ENCODE data around the gene STN1.

The STN1 gene

GRCh38 chr10:103919648-103920025 lies 1.7 kb upstream of the STN1 start:
- Histone ChIP-seq H3K27ac (ENCODE audit: low read depth, low read length) (no peak overlapping the region), H3K9ac (ENCODE audit: low read depth in 1 of 2, low read length in 2 of 2) (no peak overlapping the region), H3K4me1 (ENCODE audit: control insufficient read depth in 1 of 2, insufficient read depth in 2 of 2, low read length in 2 of 2) (peaks cover 30 to 39% of the 10 kb centered on the region in 2 donors), H3K36me3 (ENCODE audit: control insufficient read depth in 1 of 2, insufficient read depth in 2 of 2, low read length in 2 of 2) (no peaks in the 10 kb centered on the region), H3K4me3 (ENCODE audit: low read depth in 1 of 2, low read length in 2 of 2) (no peak overlapping the region), H3K9me3 (ENCODE audit: control insufficient read depth in 1 of 2, low read length in 2 of 2) (peaks cover 6% of the 10 kb centered on the region in 2 donors), H3K27me3 (ENCODE audit: control insufficient read depth in 1 of 2, insufficient read depth in 2 of 2, low read length in 2 of 2) (no peaks in the 10 kb centered on the region)

GRCh38 chr10:103917302-103918052 lies 507 bp downstream of the STN1 start:
- H3K9me3 ChIP-seq (ENCODE audit: control insufficient read depth in 1 of 2, low read length in 2 of 2): peaks cover 6% of the 10 kb centered on the region in 2 donors
- H3K4me3 ChIP-seq (ENCODE audit: low read depth in 1 of 2, low read length in 2 of 2): peak overlapping the region; percentile 96 to 99
- H3K9ac ChIP-seq (ENCODE audit: low read depth in 1 of 2, low read length in 2 of 2): peak overlapping the region; percentile 97 to 99
- peaks cover 30 to 39% of the 10 kb centered on the region in 2 donors for H3K4me1 ChIP-seq (ENCODE audit: control insufficient read depth in 1 of 2, insufficient read depth in 2 of 2, low read length in 2 of 2)
- H3K36me3 ChIP-seq (ENCODE audit: control insufficient read depth in 1 of 2, insufficient read depth in 2 of 2, low read length in 2 of 2): no peaks in the 10 kb centered on the region
- H3K27me3 ChIP-seq (ENCODE audit: control insufficient read depth in 1 of 2, insufficient read depth in 2 of 2, low read length in 2 of 2): no peaks in the 10 kb centered on the region
- peak overlapping the region; percentile 97 for H3K27ac ChIP-seq (ENCODE audit: low read depth, low read length)

GRCh38 chr10:103916876-103917275 lies 1.1 kb downstream of the STN1 start:
- H3K27ac ChIP-seq (ENCODE audit: low read depth, low read length): no peak overlapping the region
- peak overlapping the region; percentile 56 to 99 for H3K9ac ChIP-seq (ENCODE audit: low read depth in 1 of 2, low read length in 2 of 2)
- H3K4me1 ChIP-seq (ENCODE audit: control insufficient read depth in 1 of 2, insufficient read depth in 2 of 2, low read length in 2 of 2): peaks cover 30 to 37% of the 10 kb centered on the region in 2 donors
- H3K9me3 ChIP-seq (ENCODE audit: control insufficient read depth in 1 of 2, low read length in 2 of 2): peaks cover 6% of the 10 kb centered on the region in 2 donors
- H3K4me3 ChIP-seq (ENCODE audit: low read depth in 1 of 2, low read length in 2 of 2): peak overlapping the region; percentile 96 to 99
- H3K27me3 ChIP-seq (ENCODE audit: control insufficient read depth in 1 of 2, insufficient read depth in 2 of 2, low read length in 2 of 2): no peaks in the 10 kb centered on the region
- peaks cover 0 to 3% of the 10 kb centered on the region in 2 donors for H3K36me3 ChIP-seq (ENCODE audit: control insufficient read depth in 1 of 2, insufficient read depth in 2 of 2, low read length in 2 of 2)

GRCh38 chr10:103916254-103916653 lies 1.7 kb downstream of the STN1 start:
- peaks cover 30 to 32% of the 10 kb centered on the region in 2 donors for H3K4me1 ChIP-seq (ENCODE audit: control insufficient read depth in 1 of 2, insufficient read depth in 2 of 2, low read length in 2 of 2)
- H3K36me3 ChIP-seq (ENCODE audit: control insufficient read depth in 1 of 2, insufficient read depth in 2 of 2, low read length in 2 of 2): peaks cover 0 to 3% of the 10 kb centered on the region in 2 donors
- peak overlapping the region; percentile 41 to 96 for H3K4me3 ChIP-seq (ENCODE audit: low read depth in 1 of 2, low read length in 2 of 2)
- peak overlapping the region; percentile 1 to 99 for H3K9ac ChIP-seq (ENCODE audit: low read depth in 1 of 2, low read length in 2 of 2)
- H3K27me3 ChIP-seq (ENCODE audit: control insufficient read depth in 1 of 2, insufficient read depth in 2 of 2, low read length in 2 of 2): no peaks in the 10 kb centered on the region
- peaks cover 6% of the 10 kb centered on the region in 2 donors for H3K9me3 ChIP-seq (ENCODE audit: control insufficient read depth in 1 of 2, low read length in 2 of 2)
- H3K27ac ChIP-seq (ENCODE audit: low read depth, low read length): peak overlapping the region; percentile 55

GRCh38 chr10:103915796-103916195 lies 2.2 kb downstream of the STN1 start:
- peak overlapping the region in 1 of 2 donors; percentile 5 for H3K9ac ChIP-seq (ENCODE audit: low read depth in 1 of 2, low read length in 2 of 2)
- H3K27ac ChIP-seq (ENCODE audit: low read depth, low read length): peak overlapping the region; percentile 55
- H3K27me3 ChIP-seq (ENCODE audit: control insufficient read depth in 1 of 2, insufficient read depth in 2 of 2, low read length in 2 of 2): no peaks in the 10 kb centered on the region
- H3K36me3 ChIP-seq (ENCODE audit: control insufficient read depth in 1 of 2, insufficient read depth in 2 of 2, low read length in 2 of 2): peaks cover 0 to 3% of the 10 kb centered on the region in 2 donors
- H3K9me3 ChIP-seq (ENCODE audit: control insufficient read depth in 1 of 2, low read length in 2 of 2): peaks cover 6% of the 10 kb centered on the region in 2 donors
- peaks cover 30 to 32% of the 10 kb centered on the region in 2 donors for H3K4me1 ChIP-seq (ENCODE audit: control insufficient read depth in 1 of 2, insufficient read depth in 2 of 2, low read length in 2 of 2)
- H3K4me3 ChIP-seq (ENCODE audit: low read depth in 1 of 2, low read length in 2 of 2): peak overlapping the region; percentile 41 to 96

- Histone ChIP-seq H3K27me3 (ENCODE audit: control insufficient read depth in 1 of 2, insufficient read depth in 2 of 2, low read length in 2 of 2) (no peaks in the 10 kb centered on the region), H3K9ac (ENCODE audit: low read depth in 1 of 2, low read length in 2 of 2) (no peak overlapping the region), H3K27ac (ENCODE audit: low read depth, low read length) (no peak overlapping the region)
Observed at GRCh38 chr10:103912759-103913158, 5.2 kb downstream of the STN1 start.

DNA sequence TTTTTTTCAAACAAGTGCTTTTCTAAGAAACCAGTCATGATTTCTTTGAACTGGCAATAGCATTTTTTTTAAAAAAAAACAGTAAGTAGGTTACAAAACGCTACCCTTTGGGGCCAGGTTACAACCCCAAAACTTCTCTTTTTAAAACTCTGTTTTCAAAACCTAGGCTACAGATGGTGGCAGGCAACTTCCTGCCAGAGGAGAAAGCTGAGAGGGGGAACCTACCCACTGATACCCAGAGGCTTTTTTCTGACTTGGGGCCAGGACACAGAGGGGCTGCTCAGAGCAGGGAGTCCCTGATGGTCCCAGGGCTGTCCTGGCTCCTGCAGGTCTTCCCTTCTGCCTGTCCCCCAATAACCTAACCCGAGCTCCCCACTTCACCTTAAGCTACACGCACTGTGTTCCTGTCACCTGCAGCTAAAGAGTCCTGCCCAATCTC lies 6.9 kb downstream of the STN1 start:
- H3K4me1 ChIP-seq (ENCODE audit: control insufficient read depth in 1 of 2, insufficient read depth in 2 of 2, low read length in 2 of 2): peaks cover 23 to 26% of the 10 kb centered on the region in 2 donors
- H3K9me3 ChIP-seq (ENCODE audit: control insufficient read depth in 1 of 2, low read length in 2 of 2): peaks cover 6% of the 10 kb centered on the region in 2 donors
- no peaks in the 10 kb centered on the region for H3K27me3 ChIP-seq (ENCODE audit: control insufficient read depth in 1 of 2, insufficient read depth in 2 of 2, low read length in 2 of 2)
- H3K4me3 ChIP-seq (ENCODE audit: low read depth in 1 of 2, low read length in 2 of 2): no peak overlapping the region
- H3K36me3 ChIP-seq (ENCODE audit: control insufficient read depth in 1 of 2, insufficient read depth in 2 of 2, low read length in 2 of 2): peaks cover 0 to 3% of the 10 kb centered on the region in 2 donors
- peak overlapping the region; percentile 22 for H3K27ac ChIP-seq (ENCODE audit: low read depth, low read length)
- no peak overlapping the region for H3K9ac ChIP-seq (ENCODE audit: low read depth in 1 of 2, low read length in 2 of 2)

More at GRCh38 chr10:103912759-103913158, 5.2 kb downstream of the STN1 start:
- Histone ChIP-seq H3K36me3 (ENCODE audit: control insufficient read depth in 1 of 2, insufficient read depth in 2 of 2, low read length in 2 of 2) (peaks cover 0 to 3% of the 10 kb centered on the region in 2 donors), H3K9me3 (ENCODE audit: control insufficient read depth in 1 of 2, low read length in 2 of 2) (peaks cover 6% of the 10 kb centered on the region in 2 donors), H3K4me3 (ENCODE audit: low read depth in 1 of 2, low read length in 2 of 2) (no peak overlapping the region), H3K4me1 (ENCODE audit: control insufficient read depth in 1 of 2, insufficient read depth in 2 of 2, low read length in 2 of 2) (peaks cover 36 to 40% of the 10 kb centered on the region in 2 donors)

GRCh38 chr10:103910442-103911012 lies 7.5 kb downstream of the STN1 start:
- peak overlapping the region; percentile 43 for H3K27ac ChIP-seq (ENCODE audit: low read depth, low read length)
- peaks cover 6% of the 10 kb centered on the region in 2 donors for H3K9me3 ChIP-seq (ENCODE audit: control insufficient read depth in 1 of 2, low read length in 2 of 2)
- H3K4me1 ChIP-seq (ENCODE audit: control insufficient read depth in 1 of 2, insufficient read depth in 2 of 2, low read length in 2 of 2): peaks cover 17 to 21% of the 10 kb centered on the region in 2 donors
- H3K36me3 ChIP-seq (ENCODE audit: control insufficient read depth in 1 of 2, insufficient read depth in 2 of 2, low read length in 2 of 2): peaks cover 0 to 3% of the 10 kb centered on the region in 2 donors
- H3K27me3 ChIP-seq (ENCODE audit: control insufficient read depth in 1 of 2, insufficient read depth in 2 of 2, low read length in 2 of 2): no peaks in the 10 kb centered on the region
- no peak overlapping the region for H3K4me3 ChIP-seq (ENCODE audit: low read depth in 1 of 2, low read length in 2 of 2)
- H3K9ac ChIP-seq (ENCODE audit: low read depth in 1 of 2, low read length in 2 of 2): no peak overlapping the region

DNA sequence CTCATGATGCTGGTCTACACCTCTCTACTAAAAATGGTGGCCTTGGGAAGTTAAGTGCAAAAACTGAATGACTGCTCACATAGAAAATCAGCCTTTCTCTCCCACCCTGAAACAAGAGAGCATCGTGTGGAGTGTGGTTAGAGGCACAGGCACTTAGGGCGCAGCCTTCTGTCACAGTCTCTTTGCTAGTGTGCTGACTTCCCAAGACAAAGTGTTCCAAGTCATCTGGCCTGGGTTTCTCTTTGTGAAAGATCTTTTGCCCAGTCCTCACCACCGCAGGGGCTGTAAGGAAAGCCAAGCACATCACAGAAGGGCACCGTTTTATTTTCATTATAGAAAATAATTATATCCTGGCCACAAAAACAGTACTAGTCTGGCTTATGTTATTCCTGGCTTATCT lies 12.5 kb downstream of the STN1 start:
- H3K27me3 ChIP-seq (ENCODE audit: control insufficient read depth in 1 of 2, insufficient read depth in 2 of 2, low read length in 2 of 2): no peaks in the 10 kb centered on the region
- no peaks in the 10 kb centered on the region for H3K9me3 ChIP-seq (ENCODE audit: control insufficient read depth in 1 of 2, low read length in 2 of 2)
- no peak overlapping the region for H3K27ac ChIP-seq (ENCODE audit: low read depth, low read length)
- H3K4me1 ChIP-seq (ENCODE audit: control insufficient read depth in 1 of 2, insufficient read depth in 2 of 2, low read length in 2 of 2): peaks cover 13 to 16% of the 10 kb centered on the region in 2 donors
- no peak overlapping the region for H3K9ac ChIP-seq (ENCODE audit: low read depth in 1 of 2, low read length in 2 of 2)
- peaks cover 0 to 11% of the 10 kb centered on the region in 2 donors for H3K36me3 ChIP-seq (ENCODE audit: control insufficient read depth in 1 of 2, insufficient read depth in 2 of 2, low read length in 2 of 2)
- H3K4me3 ChIP-seq (ENCODE audit: low read depth in 1 of 2, low read length in 2 of 2): no peak overlapping the region

DNA sequence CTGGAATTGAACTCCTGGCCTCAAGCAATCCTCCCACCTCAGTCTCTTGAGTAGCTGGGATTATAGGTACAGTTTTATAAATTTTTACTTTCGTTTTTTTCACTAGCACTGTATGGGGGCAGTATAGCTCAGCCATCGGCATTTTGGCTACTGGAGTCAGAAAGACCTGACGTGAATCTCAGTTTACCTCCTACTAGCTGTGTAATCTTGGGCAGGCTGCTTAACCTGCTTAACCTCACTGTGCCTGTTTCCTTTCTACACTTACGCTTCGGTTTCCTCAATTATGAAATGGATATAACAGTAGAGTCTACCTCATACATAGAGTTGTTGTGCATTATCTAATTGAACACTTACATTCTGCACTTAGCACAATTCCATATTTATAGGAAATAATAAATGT lies 16.7 kb downstream of the STN1 start:
- H3K36me3 ChIP-seq (ENCODE audit: control insufficient read depth in 1 of 2, insufficient read depth in 2 of 2, low read length in 2 of 2): peaks cover 16 to 38% of the 10 kb centered on the region in 2 donors
- no peak overlapping the region for H3K9ac ChIP-seq (ENCODE audit: low read depth in 1 of 2, low read length in 2 of 2)
- H3K4me1 ChIP-seq (ENCODE audit: control insufficient read depth in 1 of 2, insufficient read depth in 2 of 2, low read length in 2 of 2): no peaks in the 10 kb centered on the region
- no peak overlapping the region for H3K27ac ChIP-seq (ENCODE audit: low read depth, low read length)
- H3K27me3 ChIP-seq (ENCODE audit: control insufficient read depth in 1 of 2, insufficient read depth in 2 of 2, low read length in 2 of 2): no peaks in the 10 kb centered on the region
- no peak overlapping the region for H3K4me3 ChIP-seq (ENCODE audit: low read depth in 1 of 2, low read length in 2 of 2)
- no peaks in the 10 kb centered on the region for H3K9me3 ChIP-seq (ENCODE audit: control insufficient read depth in 1 of 2, low read length in 2 of 2)
